ENCODE data around the gene KEAP1.
"Not testable (repeated sequence)": the region's sequence is repeated elsewhere in the genome, so short reads cannot be mapped to it uniquely, and the experiment has no call there.

The KEAP1 gene

DNA sequence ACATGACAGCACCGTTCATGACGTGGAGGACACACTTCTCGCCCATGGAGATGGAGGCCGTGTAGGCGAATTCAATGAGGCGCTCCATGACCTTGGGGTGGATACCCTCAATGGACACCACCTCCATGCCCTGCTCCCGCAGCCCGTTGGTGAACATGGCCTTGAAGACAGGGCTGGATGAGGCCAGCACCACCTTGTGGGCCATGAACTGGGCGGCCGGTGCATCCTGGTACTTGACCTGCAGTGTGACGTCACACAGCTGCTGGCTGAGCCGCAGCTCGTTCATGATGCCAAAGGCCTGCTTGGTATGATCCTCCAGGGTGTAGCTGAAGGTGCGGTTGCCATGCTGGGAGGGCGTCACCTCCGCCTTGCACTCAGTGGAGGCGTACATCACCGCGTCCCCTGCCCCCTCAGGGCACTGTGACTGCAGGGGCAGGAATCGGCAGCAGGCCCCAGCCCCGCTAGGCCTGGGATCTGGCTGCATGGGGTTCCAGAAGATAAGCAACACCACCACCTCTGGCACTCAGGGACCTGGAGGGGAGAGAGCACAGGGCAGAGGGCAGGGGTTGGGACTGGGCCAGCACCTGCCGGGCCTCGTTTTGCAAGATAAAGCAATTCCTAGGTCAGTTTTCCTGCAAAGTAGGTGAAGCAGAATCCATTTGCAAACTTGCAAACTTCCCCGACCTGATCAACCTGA is 3.5 kb downstream of the KEAP1 start:
- DNase-seq (ENCODE audit: low read depth in 2 of 2) = no peak

DNA sequence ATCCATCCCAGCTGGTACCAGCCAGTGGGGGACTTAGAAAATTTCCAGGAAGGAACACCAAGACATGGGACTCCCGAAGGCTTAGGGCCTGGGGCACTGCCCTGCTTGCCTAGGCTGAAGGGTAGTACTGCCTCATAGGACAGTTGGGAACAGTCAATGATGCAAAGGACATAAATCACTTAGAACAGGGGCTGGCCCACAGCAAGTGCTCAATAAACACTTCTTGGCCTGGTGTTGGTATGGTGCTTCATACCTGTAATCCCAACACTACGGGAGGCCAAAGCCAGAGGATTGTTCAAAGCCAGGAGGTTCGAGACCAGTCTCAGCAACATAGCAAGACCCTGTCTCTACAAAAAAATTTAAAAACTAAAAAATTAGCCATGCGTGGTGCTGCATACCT is 5.8 kb downstream of the KEAP1 start:
- DNase-seq (ENCODE audit: low read depth in 2 of 2) = no peak

DNA sequence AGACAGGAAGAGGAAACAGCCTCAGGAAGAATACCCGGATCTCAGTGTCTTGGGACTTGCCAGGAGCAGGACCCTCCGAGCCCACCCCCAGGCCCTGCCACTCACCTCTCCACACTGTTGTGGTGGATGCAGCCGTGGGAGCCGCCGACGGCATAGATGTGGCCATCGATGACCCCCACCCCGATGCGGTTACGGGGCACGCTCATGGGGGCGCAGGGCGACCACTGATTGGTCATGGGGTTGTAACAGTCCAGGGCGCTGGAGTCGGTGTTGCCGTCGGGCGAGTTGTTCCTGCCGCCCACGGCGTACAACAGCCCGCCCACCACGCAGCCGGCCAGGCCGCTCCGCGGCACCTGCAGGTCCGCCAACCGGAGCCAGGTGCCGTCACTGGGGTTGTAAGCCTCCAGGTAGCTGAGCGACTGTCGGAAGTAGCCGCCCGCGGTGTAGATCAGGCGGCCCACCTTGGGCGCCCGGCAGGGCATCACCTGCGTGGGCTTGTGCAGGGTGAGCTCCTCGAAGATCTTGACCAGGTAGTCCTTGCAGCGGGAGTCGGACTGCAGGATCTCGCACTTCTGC is 11.6 kb downstream of the KEAP1 start:
- no peak for DNase-seq (ENCODE audit: low read depth in 2 of 2)

GRCh38 chr19:10486551-10486950 is 16.6 kb downstream of the KEAP1 start:
- no peak for DNase-seq (ENCODE audit: low read depth in 2 of 2)

- peak; percentile 75 to 79 for DNase-seq (ENCODE audit: low read depth in 2 of 2)
These were observed 24.2 kb downstream of the KEAP1 start for GRCh38 chr19:10478903-10479384.

DNA sequence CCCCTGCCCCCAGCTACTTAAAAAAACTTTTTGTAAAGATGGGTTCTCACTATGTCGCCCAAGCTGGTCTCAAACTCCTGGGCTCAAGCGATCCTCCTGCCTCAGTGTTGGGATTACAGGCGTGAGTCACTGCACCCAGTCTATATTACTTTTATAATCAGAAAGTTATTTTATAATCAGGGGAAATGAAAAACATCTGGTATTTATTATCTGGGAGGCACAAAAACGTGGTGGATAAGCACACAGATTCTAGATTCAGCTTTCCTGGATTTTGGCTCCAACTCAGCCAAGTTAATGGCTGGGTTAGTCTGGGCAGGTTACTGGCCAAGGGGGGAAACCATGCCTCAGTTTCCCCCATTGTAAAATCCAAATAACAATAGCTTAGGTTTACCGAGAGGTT is 24.7 kb downstream of the KEAP1 start:
- no peak for DNase-seq (ENCODE audit: low read depth in 2 of 2)

DNA sequence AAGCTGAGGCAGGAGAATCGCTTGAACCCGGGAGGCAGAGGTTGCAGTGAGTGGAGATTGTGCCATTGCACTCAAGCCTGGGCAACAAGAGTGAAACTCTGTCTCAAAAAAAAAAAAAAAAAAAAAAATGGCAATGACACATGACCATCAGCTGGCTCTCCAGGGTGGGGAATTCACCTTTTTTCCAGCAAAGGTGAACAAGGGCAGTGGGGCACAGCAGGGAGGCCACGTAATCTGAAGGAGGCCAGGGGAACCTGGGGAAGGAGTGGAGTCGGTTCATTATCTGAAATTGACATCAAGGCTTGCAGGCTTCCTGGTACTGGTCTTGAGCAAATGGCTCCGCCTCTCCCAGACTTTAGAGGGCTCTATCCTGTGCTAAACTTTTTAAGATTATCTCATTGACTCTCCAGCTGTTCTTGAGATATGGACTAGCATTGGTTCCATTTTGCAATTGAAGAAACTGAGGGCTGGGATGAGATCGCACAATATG is 28.1 kb downstream of the KEAP1 start:
- DNase-seq (ENCODE audit: low read depth in 2 of 2) = no peak

GRCh38 chr19:10473192-10473591 is 30.0 kb downstream of the KEAP1 start:
- no peak for DNase-seq (ENCODE audit: low read depth in 2 of 2)

DNA sequence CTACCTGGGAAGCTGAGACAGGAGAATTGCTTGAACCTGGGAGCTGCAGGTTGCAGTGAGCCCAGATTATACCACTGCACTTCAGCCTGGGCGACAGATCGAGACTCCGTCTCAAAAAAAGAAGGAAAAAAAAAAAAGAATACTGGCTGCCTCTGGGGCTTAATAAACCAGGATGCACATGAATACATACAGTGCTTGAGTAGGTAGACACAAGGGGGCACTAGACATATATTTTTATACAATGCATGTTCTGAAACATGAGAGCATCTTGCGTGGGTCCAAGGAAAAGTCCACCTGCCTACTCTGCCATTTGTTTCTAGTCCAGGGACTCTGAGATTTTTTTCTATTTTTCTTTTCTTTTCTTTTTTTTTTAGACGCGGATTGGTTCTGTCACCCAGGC is 31.2 kb downstream of the KEAP1 start:
- DNase-seq (ENCODE audit: low read depth in 2 of 2) = no peak

- DNase-seq (ENCODE audit: low read depth in 2 of 2) = no peak
These were observed 35.0 kb downstream of the KEAP1 start for GRCh38 chr19:10468133-10468532.

DNA sequence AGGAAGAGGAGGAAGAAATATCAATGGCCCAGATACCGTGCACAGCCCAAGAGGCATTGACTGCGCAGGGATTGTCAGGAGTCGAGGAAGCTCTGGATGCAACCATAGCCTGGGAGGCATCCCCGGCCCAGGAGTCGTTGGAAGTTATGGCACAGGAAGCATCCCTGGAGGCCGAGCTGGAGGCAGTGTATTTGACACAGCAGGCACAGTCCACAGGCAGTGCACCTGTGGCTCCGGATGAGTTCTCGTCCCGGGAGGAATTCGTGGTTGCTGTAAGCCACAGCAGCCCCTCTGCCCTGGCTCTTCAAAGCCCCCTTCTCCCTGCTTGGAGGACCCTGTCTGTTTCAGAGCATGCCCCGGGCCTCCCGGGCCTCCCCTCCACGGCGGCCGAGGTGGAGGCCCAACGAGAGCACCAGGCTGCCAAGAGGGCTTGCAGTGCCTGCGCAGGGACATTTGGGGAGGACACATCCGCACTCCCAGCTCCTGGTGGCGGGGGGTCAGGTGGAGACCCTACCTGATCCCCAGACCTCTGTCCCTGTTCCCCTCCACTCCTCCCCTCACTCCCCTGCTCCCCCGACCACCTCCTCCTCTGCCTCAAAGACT is 36.0 kb downstream of the KEAP1 start:
- no peak for DNase-seq (ENCODE audit: low read depth in 2 of 2)

DNA sequence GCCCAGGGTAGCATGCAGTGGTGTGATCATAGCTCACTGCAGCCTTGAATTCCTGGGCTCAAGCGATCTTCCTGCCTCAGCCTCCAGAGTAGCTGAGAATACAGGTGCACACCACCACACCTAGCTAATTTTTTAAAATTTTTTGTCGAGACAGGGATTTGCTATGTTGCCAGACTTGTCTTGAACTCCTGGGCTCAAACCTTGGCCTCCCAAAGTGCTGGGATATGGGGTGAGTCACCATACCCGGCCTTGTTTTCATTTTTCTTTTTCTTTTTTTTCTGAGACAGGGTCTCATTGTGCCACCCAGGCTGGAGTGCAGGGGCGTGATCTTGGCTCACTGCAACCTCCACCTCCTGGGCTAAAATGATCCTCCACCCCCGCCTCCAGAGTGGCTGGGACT is 38.7 kb downstream of the KEAP1 start:
- no peak for DNase-seq (ENCODE audit: low read depth in 2 of 2)

- DNase-seq (ENCODE audit: low read depth in 2 of 2) = no peak
These were observed 40.6 kb downstream of the KEAP1 start for GRCh38 chr19:10462557-10462956.

- DNase-seq (ENCODE audit: low read depth in 2 of 2) = not testable (repeated sequence)
These were observed 41.1 kb downstream of the KEAP1 start for GRCh38 chr19:10462042-10462441.

DNA sequence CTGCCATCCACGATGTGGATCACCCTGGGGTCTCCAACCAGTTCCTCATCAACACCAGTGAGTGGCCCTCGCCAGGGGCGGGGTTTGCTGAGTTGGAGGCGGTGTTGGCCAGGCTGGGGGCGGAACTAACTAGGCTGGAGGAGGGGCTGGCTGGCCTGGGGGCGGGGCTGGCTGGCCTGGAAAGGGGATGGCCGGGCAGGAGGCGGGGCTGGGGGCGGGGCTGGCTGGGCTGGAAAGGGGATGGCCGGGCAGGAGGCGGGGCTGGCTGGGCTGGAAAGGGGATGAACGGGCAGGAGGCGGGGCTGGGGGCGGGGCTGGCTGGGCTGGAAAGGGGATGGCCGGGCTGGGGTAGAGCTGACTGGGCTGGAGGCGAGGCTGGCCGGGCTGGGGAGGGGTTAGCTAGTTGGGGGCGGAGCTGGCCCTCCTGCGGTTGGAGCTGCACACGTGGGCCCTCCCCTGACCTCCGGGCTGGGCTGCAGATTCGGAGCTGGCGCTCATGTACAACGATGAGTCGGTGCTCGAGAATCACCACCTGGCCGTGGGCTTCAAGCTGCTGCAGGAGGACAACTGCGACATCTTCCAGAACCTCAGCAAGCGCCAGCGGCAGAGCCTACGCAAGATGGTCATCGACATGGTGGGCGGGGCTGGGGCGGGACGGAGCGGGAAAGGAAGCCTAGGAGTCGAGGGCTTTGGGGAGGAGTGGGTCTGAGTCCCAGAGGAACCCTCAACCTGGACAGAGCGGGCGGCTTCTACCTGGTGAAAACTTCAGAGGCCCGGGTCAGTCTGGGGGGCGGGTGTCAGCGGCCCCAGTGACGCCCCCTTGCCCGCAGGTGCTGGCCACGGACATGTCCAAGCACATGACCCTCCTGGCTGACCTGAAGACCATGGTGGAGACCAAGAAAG is 41.9 kb downstream of the KEAP1 start:
- peak; percentile 66 to 79 for DNase-seq (ENCODE audit: low read depth in 2 of 2)

DNA sequence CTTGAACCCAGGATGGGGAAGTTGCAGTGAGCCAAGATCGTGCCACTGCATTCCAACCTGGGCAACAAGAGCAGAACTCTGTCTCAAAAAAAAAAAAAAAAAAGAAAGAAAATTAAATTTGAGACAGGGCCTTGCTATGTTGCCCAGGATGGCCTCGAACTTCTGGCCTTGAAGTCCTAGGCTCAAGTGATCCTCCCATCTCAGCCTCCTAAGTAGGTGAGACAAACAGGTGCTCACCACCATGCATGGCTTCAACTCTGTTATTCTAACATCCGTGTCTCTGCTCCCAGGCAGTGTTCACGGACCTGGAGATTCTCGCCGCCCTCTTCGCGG is 42.5 kb downstream of the KEAP1 start:
- DNase-seq (ENCODE audit: low read depth in 2 of 2) = no peak

- DNase-seq (ENCODE audit: low read depth in 2 of 2) = not testable (repeated sequence)
These were observed 44.4 kb downstream of the KEAP1 start for GRCh38 chr19:10458733-10459132.

GRCh38 chr19:10454267-10454666 is 48.9 kb downstream of the KEAP1 start:
- DNase-seq (ENCODE audit: low read depth in 2 of 2) = no peak

GRCh38 chr19:10453852-10454251 is 49.3 kb downstream of the KEAP1 start:
- DNase-seq (ENCODE audit: low read depth in 2 of 2) = no peak

GRCh38 chr19:10452726-10453618 is 50.2 kb downstream of the KEAP1 start:
- DNase-seq (ENCODE audit: low read depth in 2 of 2) = no peak

Data from stimulated activated CD4-positive, alpha-beta T cell treated with anti-CD3 and anti-CD28 coated beads, Interleukin-1b, Interleukin-23, amount 100 ng/mL, for 1 hour (primary cell).